Epithelial cell of esophagus (primary cell): ENCODE results near the gene PFKFB2.

Experiments used
- DNase-seq: peaks from one replicate; pipeline ENCODE4 v3.0.0; 2010; ENCODE audit warnings: low read depth
- H3K4me3 ChIP-seq: 2 replicates; pipeline ENCODE4 v1.5.1; 2011; ENCODE audit warnings: mild to moderate bottlenecking, low read length, control low read depth
- TF ChIP-seq, protein P1 (sequence below): IDR thresholded peaks from 2 replicates; pipeline ENCODE4 v1.5.1; 2011; ENCODE audit warnings: low read depth, mild to moderate bottlenecking, low read length, control low read depth, inconsistent platforms; ENCODE audit not compliant: insufficient read depth; ENCODE audit errors: missing control alignments

Gene PFKFB2

DNA sequence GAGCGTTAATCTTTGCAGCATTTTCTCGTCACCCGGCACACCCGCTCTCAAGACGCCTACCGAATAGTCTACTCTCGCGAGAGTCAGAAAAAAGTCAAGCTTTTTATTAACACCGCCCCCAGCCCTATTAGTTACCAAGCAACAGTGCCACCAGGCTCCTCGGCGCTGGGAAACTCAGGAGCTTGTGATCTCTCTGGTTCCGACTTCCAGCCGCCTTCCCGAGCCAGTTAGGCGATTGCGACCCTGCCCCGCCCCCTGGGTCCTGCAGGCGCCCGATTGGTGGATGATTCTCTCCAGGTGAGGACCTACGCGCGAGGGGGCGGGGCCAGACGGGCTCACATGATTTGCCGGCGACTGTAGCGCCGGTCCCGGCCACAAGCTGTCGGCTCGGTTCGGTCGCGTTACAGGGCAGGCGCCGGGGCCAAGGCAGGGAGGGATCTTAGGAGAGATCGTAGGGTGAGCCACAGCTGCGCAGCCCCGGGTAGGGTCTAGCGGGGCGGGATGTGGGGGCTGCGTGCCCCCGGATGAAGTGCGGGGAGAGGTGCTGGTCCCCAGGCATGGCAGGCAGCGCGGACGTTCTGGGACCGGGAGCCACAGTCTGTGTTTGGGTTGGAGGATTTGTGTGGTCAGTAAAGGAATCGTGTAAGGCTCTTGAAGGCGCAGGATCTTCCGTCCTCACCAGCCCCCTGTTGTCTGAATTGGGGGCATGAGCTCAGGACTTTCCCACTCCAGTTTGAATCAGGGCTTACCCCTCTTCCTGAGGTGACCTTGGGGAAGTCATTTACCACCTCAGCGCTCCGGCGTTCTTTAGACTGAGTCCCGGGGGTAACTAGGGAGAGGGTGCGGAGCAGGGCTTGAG is at the start of gene PFKFB2:
Gene PFKFB2, plus strand, starts transcription at position 365 of the 859 bp plus-strand sequence. CDS start 1,443 bp downstream, outside the sequence.
- TF ChIP-seq, protein P1, sequence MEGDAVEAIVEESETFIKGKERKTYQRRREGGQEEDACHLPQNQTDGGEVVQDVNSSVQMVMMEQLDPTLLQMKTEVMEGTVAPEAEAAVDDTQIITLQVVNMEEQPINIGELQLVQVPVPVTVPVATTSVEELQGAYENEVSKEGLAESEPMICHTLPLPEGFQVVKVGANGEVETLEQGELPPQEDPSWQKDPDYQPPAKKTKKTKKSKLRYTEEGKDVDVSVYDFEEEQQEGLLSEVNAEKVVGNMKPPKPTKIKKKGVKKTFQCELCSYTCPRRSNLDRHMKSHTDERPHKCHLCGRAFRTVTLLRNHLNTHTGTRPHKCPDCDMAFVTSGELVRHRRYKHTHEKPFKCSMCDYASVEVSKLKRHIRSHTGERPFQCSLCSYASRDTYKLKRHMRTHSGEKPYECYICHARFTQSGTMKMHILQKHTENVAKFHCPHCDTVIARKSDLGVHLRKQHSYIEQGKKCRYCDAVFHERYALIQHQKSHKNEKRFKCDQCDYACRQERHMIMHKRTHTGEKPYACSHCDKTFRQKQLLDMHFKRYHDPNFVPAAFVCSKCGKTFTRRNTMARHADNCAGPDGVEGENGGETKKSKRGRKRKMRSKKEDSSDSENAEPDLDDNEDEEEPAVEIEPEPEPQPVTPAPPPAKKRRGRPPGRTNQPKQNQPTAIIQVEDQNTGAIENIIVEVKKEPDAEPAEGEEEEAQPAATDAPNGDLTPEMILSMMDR: peak; percentile 40
- H3K4me3 ChIP-seq: peak within 1 kb of the TSS; percentile 88
- DNase-seq: peak; percentile 100

DNA sequence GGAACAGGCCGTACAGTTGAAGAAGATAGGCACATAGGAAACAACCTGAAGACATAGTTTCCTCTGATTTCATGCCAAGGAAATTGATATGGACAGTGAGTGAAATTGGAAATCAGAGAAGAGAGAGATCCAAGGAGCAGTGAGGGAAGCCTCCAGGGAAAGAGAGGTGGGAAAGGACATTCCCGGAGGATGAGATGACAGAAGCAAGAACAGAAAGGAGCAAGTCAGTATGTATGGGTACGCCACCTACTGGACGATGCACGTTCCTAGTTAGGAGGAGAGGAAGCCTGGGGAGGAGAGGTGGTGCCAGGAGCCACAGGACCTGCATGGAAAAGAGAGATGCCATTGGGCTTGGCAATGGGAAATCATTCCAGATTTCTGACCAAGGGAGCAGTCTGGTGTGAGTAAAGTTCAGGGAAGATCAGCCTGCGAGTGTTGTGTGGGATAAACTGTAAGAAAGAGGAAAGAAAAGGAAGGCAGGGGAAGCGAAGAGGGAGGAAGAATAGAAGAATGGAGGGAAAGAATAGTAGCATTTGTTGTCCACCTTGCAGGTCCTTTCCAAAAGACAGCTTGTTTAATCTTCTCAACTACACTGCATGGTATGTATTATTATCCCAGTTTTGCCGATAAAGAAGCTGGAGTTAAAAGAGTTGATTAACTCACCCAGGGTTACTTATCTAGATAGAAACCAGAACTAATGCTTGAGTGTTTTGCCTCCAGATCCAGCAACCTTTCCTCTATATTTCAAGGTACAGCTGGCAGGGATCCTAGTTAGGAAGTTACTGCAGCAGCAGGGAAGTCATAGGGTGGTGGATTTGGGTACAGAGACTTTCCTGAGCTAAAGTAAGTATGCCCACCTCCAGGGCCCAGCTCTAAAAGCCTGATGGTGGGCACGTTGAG is 47.9 kb upstream of the PFKFB2 start:
- H3K4me3 ChIP-seq: no peak overlapping the region
- peak; percentile 87 for DNase-seq
- TF ChIP-seq, protein P1: peak; percentile 85

DNA sequence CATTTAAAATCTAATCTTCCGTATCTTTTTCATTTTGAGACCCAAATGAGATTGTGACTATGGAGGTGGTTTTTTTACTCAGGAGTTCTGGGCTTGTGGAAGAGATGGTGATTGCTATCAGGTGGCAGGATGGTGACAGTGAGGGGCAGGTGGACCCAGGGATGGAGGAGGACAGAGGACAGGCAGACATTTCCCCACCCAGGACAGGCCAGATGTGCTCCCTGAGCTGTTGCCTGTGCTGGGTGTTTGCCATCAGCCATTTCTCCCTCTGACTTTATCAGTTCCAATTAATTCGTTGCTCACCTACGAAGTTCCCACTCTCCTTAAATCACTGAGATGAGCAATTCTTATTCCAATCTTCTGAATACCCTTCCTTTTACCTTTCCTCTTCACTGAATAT is 47.0 kb upstream of the PFKFB2 start:
- no peak overlapping the region for H3K4me3 ChIP-seq
- TF ChIP-seq, protein P1: no peak

DNA sequence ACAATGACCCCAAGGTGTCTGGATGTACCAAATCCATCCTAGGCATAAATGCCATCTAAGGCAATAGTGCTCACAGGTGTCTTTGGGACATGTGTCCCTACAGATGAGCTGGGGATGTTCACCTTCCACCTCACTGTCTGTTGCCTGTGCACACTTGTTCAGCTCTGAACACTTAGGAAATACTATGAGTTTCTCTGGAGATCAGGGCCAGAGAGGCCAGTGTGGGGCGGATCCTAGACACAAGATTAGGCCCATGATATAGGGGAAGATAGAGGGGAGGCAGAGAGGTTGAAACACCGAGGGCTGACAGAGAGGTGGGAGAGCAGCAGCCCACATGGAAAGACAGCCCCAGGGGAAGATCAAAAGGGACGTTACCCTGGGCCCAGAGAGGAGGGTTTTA is 46.2 kb upstream of the PFKFB2 start:
- TF ChIP-seq, protein P1: no peak
- H3K4me3 ChIP-seq: no peak overlapping the region
- peak; percentile 48 for DNase-seq

More for the DNA sequence above, 47.0 kb upstream of the PFKFB2 start:
- DNase-seq: no peak

DNA sequence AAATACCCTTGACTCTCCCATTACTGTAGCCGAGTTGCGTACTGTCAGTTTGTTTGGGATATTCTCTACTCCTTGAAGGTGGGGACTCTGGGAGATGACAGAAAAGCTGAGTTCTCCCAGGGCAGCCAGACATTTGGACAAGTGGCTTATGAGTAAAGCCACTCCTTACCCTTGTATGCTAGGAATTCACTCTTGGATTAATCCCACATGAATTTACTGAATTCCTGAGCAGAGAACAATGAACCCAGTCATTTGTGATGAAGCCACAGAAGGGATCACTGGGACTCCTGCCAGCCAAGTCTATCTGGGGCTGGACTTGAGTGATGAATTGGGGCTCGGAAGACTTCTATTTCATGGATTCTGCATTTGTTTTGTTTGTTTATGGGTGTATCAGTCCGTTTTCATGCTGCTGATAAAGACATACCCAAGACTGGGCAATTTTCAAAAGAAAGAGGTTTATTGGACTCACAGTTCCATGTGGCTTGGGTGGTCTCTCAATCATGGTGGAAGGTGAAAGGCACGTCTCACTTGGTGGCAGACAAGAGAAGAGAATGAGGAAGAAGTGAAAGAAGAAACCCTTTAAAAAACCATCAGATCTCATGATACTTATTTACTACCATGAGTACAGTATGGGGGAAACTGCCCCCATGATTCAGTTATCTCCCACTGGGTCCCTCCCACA is 45.6 kb upstream of the PFKFB2 start:
- H3K4me3 ChIP-seq: no peak overlapping the region
- peak; percentile 95 for DNase-seq
- TF ChIP-seq, protein P1: no peak

DNA sequence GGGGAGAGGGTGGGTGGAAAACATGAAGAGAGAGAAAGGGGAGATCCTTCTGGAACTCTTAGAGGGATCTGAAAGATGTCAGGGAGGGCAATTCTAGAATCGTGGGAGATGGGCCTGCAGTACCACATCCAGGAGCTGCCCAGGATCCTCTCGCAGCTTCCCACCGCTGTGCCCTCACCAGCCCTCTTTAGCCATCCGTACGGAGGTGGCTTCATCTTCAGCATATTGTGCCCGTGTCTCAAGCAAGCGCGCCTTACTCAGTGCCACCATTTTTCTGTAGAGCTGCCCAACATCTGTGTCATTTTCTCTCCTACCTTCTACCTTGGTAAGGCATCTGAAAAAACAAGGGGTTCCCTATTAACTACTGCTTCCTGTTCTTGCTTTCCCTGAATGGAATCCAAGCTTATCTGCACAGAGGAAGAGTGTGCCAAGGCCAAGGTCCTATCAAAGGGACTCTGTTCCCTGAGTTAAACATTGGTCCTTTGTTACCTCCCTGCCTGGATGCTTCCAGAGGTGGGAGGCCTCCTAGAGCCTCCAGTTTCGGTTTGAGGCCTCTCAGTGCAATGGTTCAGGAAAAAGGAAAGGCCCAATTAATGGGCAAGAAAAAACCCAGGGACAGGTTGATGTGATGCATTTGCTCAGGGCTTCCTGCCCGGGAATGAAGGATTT is 43.8 kb upstream of the PFKFB2 start:
- no peak for DNase-seq
- H3K4me3 ChIP-seq: no peak overlapping the region
- TF ChIP-seq, protein P1: no peak
